Skin of body (tissue), 2 donors: Measurements from ENCODE around the gene PAOX. TPM values are rescaled to one million over a fixed set of nuclear protein-coding genes. Genes with fewer than 3 reads are reported as not detected.

Experiments
- DNase-seq: peaks from one replicate; lab custom pipeline; 2025; lab: John Stamatoyannopoulos, UW
- total RNA-seq: library from RNA; depleted of rRNA; stranded (reverse); fragments of >200 nt; gene quantifications from one replicate; pipeline ENCODE4 v1.2.3, GENCODE V29; 2014

PAOX gene
- 3.6 TPM for total RNA-seq

DNA sequence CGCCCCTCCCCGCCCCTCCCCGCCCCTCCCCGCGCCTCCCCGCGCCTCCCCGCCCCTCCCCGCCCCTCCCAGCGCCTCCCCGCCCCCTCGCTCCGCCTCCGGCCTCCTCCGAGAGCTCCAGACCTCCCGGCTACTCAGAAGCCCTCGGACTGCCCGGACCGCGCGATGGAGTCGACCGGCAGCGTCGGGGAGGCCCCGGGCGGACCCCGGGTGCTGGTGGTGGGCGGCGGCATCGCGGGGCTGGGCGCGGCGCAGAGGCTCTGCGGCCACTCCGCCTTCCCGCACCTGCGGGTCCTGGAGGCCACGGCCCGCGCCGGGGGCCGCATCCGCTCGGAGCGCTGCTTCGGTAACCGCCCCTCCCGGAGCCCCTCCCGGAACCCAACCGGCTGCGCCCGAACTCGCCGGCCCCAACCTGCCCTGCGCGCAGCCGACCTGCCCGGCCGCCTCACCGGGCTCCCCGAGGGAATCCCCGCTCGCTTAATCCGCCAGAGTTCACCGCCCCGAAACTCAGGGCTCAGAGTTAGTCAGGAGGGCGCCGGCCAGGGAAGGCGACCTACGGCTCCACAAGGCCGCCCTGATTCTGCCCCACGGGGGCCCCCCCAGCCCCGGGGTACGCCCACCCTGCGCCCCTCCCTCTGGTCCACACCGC lies at the start of gene PAOX:
TSS of gene PAOX (plus strand) at position 111 of the 649 bp plus-strand sequence. CDS start at position 166, 55 bp downstream.
- DNase-seq: no peak

DNA sequence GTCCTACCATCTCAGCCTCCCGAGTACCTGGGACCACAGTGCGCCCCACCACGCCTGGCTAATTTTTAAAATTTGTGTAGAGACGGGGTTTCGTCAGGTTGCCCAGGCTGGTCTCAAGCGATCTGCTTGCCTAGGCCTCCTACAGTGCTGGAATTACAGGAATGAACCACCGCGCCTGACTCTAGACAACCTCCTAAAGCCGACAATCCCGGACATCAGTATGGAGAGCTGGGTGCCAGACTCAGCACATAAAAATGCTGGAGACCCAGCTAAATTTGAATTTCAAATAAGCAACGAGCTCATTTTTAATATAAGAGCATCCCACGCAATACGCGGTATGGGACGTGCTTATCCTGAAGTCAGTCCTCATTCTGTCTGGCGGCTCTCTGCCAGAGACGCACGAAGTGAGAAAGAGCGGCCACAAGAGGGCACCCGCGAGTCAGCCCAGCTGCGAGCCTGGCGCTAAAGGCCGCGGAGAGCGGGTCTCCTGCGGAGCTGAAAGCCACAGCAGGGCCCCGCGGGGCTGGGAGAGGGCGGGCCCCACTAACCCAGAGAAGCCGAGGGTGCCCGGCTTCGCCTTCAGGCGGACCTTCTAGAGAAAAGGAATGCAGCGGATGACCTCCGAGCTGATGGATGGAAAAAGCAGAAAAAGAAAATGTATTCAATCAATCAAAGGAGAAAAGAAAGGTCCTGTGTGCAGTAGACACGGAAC lies 49.4 kb upstream of the PAOX start:
- DNase-seq: peak; percentile 58

DNA sequence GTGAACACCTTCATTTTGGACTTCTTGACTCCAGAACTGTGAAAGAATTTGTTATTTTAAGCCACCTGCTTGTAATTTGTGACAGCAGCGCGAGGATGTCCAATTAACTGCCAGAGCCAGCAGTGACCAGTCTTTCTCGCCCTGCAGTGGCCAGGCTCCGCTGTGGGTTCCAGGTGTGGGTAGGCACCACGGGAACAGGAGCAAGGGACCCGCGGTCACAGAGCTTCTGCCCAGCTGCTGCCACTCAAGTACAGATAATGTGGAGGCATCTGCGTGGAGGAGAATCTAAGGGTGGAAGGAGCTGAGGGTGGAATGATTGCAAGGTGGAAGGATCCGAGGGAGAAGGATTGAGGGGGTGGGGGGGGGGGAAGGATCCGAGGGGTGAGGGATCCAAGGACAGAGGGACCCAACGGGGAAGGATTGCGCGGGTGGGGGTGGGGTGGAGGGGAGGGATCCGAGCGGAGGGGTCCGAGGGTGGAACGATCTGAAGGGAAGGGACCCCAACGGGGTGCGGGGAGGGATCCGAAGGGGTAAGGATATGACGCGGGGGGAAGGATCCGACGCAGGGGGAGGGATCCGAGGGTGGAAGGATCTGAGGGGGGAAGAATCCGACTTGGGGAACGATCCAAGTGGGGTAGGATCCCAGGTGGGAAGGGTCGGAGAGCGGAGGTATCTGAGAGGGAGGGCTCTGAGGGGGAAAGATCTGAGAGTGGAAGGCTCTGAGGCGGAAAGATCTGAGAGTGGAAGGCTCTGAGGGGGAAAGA lies 45.9 kb upstream of the PAOX start:
- DNase-seq: no peak

DNA sequence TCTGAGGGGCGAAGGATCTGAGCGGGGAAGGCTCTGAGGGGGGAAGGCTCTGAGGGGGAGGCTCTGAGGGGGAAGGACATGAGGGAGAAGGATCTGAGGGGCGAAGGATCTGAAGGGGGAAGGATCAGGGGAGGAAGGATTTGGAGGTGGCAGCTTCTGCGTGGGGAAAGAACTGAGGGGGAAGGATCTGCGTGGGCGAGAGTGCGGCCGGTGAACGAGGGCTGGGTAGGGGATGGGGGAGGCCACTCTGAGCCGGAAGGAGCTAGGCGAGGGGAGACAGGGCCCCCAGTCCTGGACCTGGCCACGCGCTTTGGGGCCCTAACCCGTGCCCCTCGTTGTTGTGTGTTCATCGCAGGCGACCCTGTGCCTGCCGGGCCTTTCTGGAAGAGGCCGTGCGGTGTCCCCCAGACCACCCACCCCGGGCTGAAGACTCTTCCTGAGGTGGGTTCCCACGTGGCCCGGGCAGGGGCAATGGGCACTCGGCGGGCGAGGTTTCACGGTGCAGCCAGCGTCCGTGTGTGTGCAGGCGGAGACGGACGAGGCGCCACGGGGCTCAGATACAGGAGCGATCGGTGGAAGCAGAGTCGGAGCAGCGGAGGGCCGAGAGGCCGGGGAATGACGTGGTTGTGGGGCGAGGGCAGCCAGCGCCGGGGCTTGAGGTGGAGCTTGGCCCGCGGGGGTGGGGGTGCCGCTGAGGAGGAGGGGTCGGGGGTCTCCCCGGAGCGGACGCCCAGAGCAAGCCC lies 44.4 kb upstream of the PAOX start:
- DNase-seq: no peak

DNA sequence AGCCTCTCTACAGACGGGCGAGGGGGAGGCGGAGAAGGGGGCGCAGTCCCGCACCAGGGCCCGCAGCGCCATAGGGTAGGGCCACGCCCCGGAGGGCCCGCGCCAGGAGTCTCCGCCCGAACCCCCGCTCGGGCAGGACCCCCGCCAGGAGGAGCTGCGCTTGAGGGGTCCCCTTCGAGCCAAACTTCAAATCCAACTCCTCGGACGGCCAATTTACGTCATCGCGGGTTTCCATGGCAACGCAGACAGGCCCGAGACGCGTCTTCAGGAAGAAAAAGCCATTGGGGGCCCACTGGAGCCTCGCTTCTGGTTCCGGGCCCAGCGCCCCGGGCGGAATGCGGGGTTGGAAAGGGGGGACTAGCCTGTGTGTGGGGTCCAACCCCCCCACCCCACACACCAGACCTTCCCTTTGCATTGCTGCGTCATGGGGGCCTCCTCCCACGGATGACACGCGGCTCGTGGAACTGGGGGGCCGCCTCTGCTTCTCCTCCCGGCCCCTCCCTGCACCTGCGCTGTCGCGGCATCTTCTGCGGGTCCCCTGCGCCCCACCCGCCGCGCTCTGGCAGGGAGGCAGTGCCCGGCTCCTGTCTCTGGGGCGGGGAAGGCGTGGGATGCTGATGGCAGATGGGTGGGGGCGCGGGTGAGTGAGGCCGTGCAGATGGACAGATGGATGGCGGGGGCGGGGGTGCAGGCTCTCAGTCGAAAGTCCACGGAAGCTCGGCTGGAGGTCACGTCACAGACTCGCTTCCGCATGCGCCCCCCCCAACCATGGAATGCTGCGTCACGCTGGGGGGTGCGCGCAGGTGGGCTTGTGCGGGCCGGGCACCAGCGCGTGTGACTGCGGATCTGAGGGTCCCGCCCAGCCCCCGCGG lies 43.6 kb upstream of the PAOX start:
- no peak for DNase-seq

DNA sequence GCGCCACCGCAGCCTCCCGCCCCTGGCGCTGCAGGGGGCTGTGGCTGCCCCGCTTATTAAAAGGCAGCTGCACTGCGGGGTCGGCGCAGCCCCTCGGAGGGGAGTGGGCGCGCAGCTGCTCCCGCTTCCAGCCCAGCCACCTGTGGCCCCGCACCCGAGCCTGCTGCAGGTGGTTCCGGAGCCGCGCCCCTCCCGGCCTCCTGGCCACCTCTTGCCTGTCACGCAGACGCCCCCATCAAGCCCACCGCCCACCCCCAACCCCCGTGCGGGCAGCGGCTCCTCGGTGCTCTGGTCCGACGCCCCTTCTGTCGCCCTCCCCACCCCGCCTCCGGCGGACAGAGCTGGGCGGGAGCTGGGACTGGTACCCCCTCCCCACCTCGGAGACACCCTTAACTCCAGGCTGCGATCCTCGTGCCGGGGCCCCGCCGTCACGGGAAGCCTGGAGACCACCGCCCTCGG lies 42.9 kb upstream of the PAOX start:
- no peak for DNase-seq

DNA sequence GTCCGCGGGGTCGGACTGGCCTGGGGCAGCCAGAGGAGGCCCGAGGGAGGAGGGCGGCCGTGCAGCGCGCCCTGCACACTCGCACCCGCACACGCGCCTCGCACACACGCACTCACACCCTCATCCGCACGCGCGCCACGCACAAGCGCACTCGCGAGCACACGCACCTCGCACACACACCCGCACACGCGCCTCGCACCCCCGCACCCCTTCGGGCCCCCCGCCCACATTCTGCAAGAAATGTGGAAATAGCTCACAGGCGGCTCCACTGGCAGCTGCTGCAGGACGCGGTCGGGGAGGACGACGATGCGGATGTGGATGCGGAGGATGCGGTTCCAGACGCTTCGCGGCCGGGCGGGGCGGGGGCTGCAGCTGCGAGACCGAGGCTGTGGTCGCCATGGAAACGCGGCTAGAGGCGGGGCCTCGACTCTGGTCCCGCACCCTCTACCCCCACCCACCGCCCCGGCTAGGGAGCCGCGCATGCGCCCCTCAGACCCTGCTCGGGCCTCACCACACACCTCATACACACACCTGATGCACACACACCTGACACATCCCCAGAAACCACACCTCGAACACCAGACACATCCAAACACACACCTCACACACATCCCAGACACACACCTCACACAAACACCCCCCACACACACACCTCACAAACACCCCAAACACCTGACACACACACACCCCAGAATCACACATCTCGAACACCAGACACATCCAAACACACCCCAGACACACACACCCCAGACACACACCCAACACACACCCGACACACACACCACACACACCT lies 42.3 kb upstream of the PAOX start, which contains the start of gene CALY:
TSS of gene CALY (minus strand) at position 320 of the 793 bp plus-strand sequence. CDS start 7,907 bp downstream, outside the sequence.
- no peak for DNase-seq

DNA sequence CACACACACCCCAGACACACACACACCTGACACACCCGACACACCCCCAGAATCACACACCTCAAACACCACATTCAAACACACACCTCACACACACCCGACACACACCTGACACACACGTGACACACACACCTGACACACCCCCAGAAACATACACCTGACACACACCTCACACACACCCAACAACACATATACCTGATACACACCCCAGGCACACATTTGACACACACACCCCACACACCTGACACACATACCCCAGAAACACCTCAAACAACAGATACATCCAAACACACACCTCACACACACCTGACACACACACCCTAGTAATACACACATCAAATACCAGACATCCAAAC lies 41.7 kb upstream of the PAOX start:
- no peak for DNase-seq

DNA sequence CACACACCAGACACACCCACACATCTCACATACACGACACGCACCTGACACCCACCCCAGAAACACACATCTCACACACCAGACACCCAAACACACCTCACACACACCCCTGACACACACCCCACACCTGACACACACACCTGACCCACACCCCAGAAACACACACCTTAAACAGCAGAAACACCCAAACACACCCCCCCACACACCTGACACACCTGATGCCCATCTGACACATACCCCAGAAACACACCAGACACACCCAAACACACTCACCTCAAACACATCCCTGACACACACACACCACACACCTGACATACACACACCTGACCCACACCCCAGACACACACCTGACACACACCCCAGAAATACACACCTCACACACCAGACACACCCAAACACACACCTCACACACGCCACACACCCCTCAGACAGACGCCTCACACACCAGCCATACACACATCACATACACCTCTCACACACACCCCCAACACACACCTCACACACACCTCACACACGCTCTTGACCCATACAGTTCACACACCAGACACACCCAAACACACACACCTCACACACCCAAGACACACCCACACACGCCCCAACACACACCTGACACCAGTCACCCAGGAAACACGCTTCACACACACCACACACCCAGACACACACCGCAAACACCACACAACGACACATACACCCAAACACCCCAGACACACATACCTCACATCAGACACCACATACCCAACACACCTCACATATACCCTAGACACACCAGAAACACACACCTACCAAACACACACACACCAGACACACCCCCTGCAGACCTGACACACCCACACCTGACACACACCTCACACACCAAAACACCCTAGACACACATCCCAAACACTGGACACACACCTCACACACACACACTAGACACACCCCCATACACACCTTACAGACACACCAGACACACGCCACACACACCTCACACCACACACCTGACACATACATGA lies 40.7 kb upstream of the PAOX start:
- no peak for DNase-seq

DNA sequence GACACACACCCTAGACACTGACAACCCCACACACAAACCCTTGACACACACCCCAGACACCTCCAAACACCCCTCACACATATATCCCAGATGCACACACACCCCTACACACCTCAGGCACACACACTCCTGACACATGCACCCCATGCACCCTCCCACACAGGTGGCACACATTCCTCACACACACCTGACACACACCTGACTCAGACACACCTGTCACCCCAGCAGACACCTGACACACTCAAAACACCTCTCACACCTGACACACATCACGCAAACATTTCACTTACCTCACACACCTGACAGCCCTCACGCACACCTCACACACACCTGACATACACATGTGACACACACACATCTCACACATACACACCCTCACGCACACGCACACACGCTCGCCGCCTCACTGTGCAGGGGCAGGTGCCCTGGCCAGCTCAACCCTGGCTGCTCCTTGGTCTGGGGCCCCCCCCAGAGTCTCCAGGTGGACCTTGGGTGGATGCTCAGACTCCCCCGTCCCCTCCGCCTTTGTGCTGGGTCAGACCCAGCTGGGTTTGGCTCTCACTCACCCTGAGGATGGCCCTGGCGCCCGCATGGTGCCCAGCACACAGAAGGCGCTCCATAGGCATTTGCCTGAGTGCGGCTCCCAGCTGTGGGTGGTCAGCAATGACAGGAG lies 39.2 kb upstream of the PAOX start:
- DNase-seq: no peak

DNA sequence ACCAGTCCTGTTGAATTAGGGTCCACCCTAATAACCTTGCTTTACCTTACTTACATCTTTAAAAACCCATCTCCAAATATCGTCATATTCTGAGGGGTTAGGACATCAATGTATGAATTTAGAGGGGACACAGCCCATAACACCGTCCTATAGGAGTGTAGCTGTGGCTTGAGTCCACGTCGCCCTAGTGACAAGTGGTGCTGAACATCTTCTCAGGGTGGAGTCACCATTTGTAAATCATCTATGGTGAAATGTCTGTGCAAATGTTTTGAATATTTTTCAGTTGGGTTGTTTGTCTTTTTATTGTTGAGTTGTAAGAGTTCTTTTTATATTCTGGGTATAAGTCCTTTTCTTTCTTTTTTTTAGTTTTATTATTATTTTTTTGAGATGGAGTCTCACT lies 37.1 kb upstream of the PAOX start:
- DNase-seq: no peak

DNA sequence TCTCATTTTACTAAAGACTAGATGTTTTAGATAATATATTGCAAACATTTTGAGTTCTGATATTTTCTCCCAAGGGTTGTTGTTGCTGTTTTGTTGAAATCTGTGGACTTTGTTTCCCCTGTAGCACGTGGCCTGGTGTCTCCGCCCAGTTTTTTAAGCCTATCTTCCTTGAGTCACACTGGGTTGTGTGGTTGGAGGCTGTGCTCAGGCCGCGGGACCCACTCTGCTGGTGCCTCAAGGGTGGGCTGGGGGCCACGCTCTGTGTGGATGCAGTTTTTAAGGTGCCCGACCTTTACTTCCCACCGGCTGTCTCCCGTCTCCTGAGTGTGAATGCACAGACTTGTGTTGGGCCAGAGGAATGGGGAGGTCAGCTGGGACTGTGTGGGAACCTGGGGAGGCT lies 36.1 kb upstream of the PAOX start:
- no peak for DNase-seq

DNA sequence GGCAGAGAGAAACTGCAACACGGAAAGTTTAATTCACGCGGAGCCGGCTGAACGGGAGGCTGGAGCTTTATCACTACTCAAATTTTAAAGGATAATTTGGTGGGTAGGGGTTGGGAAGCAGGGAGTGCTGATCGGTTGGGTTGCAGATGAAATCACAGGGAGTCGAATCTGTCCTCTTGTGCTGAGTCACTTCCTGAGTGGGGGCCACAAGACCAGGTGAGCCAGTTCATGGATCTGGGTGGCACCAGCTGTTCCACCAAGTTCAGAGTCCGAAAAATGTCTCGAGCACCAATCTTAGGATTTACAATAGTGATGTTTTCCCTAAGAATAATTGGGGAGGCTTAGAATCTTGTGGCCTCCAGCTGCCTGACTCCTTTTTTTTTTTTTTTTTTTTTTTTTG lies 35.5 kb upstream of the PAOX start:
- DNase-seq: no peak

DNA sequence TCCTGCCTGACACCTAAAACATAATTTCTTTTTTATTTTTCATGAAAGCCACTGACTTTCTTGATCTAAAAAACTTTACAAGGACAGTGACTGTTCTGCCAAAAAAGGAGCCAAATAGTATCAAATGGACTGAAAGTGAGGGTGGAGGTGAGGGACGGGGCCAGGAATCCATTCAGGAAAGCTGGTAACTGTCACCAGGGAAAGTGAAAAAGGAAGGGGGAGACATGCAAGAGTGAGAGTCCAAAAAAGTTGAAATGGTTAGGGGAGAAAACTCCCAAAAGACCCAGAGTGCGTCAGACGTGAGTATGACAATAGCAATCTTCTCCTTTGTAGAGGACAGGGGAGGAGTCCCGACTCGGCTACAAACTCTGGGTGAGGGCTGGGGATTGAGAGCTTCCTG lies 34.8 kb upstream of the PAOX start:
- DNase-seq: no peak

DNA sequence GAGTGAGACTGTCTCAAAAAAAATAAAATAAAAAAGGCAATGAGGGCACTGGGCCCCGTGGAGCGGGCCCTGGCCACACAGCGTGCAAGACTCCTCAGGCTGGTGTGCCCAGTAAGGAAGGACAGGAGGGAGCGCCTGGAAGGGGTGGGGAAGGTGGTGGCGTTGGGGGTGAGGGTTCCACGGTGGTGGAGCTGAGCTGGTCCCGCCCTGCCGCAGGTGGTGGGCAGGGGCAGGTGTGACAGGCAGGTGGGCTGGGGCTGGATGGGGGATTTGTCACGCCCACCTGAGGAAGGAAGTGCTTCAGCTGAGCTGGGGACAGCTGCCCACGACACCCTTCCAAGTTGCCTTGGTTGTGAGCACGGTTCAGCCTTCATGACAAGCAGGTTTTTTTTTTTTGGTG lies 32.6 kb upstream of the PAOX start:
- DNase-seq: no peak

DNA sequence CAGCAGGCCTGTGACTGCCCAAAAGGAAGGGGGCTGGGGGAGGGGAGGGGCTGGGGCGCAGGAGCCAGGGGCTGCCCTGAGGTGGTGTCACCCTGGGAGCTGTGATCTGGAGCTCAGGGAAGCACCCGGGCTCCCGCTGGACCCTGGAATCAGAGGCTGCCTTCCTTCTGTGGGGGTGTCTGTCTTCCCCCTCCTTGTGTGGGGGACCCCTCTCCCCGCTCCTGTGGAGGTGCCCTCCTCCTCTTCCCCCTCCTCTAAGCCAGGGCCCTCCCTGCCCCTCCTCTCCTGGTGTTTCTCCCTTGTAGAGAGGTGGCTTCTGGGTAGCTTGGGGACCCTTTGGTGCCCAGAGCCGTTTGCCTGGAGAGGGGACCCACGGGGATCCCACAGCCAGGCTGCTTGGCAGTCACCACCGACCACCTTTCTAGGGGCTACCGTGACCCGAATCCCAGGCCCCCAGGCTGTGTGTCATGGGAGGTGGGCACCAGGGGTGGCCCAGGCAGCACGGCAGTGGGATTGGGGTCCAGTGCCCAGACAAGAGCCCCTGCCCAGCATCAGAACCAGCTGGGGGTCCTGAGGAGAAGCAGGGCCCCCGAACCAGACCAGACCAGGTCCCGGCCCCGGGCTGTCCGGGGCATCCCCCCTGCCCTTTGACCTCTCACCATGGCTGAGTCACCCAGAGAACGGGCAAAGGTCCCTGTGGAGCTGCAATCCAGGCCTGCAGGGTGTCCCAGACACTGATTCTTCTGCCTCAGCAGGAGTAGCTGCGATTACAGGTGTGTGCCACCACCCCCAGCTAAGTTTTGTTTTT lies 31.1 kb upstream of the PAOX start:
- no peak for DNase-seq

DNA sequence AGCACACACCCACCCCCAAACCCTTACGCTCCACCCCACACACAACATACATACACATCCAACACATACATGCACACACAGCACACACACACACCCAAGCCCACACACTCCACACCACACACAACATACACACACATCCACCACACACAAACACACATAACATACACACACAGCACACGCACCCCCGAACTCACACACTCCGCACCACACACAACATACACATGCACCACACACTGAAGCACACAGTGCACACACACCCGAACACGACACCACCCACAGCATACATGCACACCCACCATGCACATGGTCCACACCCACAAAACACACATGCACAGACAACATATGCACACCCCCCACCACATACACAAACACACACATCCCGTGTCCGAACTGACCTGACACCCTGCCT lies 29.9 kb upstream of the PAOX start:
- no peak for DNase-seq
